ENCODE results near the gene CDH18.

DNA sequence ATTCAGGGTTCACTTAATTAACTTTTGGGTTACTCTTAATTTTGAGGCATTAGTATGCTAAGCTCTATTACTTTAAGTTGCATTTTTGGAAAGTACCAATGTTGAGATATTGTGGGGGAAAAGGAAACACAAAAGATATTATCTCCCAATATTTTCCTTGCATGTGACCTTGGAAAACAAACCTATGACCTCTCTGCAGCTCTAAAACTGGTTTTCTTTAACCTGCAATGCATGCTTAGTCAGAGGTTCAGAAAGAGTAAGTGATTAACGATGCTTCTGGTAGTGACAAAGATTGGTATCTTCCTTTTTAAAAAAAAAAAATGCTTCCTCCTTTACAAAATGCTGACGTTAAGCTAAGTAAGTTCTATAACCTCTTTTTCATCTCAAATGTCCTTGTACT, 44.9 kb upstream of the CDH18 start:
- TF ChIP-seq, protein P1, sequence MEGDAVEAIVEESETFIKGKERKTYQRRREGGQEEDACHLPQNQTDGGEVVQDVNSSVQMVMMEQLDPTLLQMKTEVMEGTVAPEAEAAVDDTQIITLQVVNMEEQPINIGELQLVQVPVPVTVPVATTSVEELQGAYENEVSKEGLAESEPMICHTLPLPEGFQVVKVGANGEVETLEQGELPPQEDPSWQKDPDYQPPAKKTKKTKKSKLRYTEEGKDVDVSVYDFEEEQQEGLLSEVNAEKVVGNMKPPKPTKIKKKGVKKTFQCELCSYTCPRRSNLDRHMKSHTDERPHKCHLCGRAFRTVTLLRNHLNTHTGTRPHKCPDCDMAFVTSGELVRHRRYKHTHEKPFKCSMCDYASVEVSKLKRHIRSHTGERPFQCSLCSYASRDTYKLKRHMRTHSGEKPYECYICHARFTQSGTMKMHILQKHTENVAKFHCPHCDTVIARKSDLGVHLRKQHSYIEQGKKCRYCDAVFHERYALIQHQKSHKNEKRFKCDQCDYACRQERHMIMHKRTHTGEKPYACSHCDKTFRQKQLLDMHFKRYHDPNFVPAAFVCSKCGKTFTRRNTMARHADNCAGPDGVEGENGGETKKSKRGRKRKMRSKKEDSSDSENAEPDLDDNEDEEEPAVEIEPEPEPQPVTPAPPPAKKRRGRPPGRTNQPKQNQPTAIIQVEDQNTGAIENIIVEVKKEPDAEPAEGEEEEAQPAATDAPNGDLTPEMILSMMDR (IDR thresholded peaks at IDR 0.05) = no peak
- no peak for TF ChIP-seq POLR2A (IDR thresholded peaks at IDR 0.05)
- TF ChIP-seq EP300 (IDR thresholded peaks at IDR 0.05) = no peak
- TF ChIP-seq POLR2AphosphoS5 (IDR thresholded peaks at IDR 0.05) = no peak
